Thyroid gland (tissue), 4 donors: ENCODE data around the gene EFR3B.
"Not testable (repeated sequence)": the region's sequence is repeated elsewhere in the genome, so short reads cannot be mapped to it uniquely, and the experiment has no call there.

Experiments
- POLR2A ChIP-seq, 2 donors: fragments of 450-650 bp; IDR thresholded peaks; one replicate each; pipeline ENCODE4 v1.6.1; 2017; ENCODE audit warnings: antibody characterized with exemption in 2 of 2, mild to moderate bottlenecking in 2 of 2, moderate library complexity in 1 of 2
- TF ChIP-seq, protein P1 (sequence below), 6 experiments: fragments of 200-600 bp in 3 of 6; fragments of 450-650 bp in 3 of 6; sonication (generic) in 3 of 6; IDR thresholded peaks; one replicate each; pipeline ENCODE4 v1.5.1; 2016 to 2019; ENCODE audit warnings: antibody characterized with exemption in 6 of 6, mild to moderate bottlenecking in 2 of 6, inconsistent platforms in 1 of 6, moderate library complexity in 1 of 6

DNA sequence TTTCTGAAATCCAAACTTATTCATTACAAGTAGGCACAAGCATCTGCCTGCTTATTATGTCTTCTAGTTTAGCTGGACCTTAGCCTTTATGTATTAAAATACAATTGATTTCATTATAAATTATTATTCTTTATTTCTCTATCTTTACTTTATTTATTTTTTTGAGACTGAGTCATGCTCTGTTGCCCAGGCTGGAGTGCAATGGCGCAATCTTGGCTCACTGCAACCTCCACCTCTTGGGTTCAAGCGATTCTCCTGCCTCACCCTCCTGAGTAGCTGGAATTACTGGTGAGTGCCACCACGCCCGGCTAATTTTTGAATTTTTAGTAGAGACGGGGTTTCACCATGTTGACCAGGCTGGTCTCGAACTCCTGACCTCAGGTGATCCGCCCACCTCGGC lies 42.8 kb upstream of the EFR3B start:
- TF ChIP-seq POLR2A (IDR thresholded peaks at IDR 0.05) = not testable (repeated sequence)
- TF ChIP-seq, protein P1, sequence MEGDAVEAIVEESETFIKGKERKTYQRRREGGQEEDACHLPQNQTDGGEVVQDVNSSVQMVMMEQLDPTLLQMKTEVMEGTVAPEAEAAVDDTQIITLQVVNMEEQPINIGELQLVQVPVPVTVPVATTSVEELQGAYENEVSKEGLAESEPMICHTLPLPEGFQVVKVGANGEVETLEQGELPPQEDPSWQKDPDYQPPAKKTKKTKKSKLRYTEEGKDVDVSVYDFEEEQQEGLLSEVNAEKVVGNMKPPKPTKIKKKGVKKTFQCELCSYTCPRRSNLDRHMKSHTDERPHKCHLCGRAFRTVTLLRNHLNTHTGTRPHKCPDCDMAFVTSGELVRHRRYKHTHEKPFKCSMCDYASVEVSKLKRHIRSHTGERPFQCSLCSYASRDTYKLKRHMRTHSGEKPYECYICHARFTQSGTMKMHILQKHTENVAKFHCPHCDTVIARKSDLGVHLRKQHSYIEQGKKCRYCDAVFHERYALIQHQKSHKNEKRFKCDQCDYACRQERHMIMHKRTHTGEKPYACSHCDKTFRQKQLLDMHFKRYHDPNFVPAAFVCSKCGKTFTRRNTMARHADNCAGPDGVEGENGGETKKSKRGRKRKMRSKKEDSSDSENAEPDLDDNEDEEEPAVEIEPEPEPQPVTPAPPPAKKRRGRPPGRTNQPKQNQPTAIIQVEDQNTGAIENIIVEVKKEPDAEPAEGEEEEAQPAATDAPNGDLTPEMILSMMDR (IDR thresholded peaks at IDR 0.05) = not testable (repeated sequence)
